Neutrophil (primary cell): ENCODE results near the gene ATP1B2.
"Not testable (repeated sequence)": the region's sequence is repeated elsewhere in the genome, so short reads cannot be mapped to it uniquely, and the experiment has no call there.

Experiments used
- H3K27ac ChIP-seq: fragments of 200-600 bp; sonication (generic); 2 replicates; pipeline ENCODE4 v1.5.1; 2016; ENCODE audit warnings: mild to moderate bottlenecking, moderate library complexity
- H3K27me3 ChIP-seq: fragments of 200-600 bp; sonication (generic); 2 replicates; pipeline ENCODE4 v1.6.0; 2016; ENCODE audit warnings: mild to moderate bottlenecking
- H3K36me3 ChIP-seq: fragments of 200-600 bp; sonication (generic); 2 replicates; pipeline ENCODE4 v1.5.1; 2017
- H3K4me1 ChIP-seq, 2 experiments: fragments of 200-600 bp in 1 of 2; sonication (generic) in 1 of 2; 1 replicate in 1 of 2; 2 replicates in 1 of 2; pipeline versions ENCODE4 v1.5.1 to v1.6.1; 2013 to 2016; ENCODE audit warnings: low read depth in 1 of 2, low read length in 1 of 2, mild to moderate bottlenecking in 1 of 2, moderate library complexity in 1 of 2; ENCODE audit not compliant: control insufficient read depth in 1 of 2, insufficient read depth in 1 of 2
- H3K4me3 ChIP-seq, 2 experiments: fragments of 200-600 bp in 1 of 2; sonication (generic) in 1 of 2; 1 replicate in 1 of 2; 2 replicates in 1 of 2; pipeline ENCODE4 v1.5.1; 2013 to 2016; ENCODE audit warnings: low read depth in 1 of 2, low read length in 1 of 2, mild to moderate bottlenecking in 1 of 2, moderate library complexity in 1 of 2
- H3K9me3 ChIP-seq: fragments of 200-600 bp; sonication (generic); 2 replicates; pipeline ENCODE4 v1.5.1; 2016
- TF ChIP-seq, protein P1 (sequence below): fragments of 200-600 bp; sonication (generic); IDR thresholded peaks from 2 replicates; pipeline ENCODE4 v1.5.1; 2016; ENCODE audit warnings: antibody characterized with exemption

ATP1B2 gene

DNA sequence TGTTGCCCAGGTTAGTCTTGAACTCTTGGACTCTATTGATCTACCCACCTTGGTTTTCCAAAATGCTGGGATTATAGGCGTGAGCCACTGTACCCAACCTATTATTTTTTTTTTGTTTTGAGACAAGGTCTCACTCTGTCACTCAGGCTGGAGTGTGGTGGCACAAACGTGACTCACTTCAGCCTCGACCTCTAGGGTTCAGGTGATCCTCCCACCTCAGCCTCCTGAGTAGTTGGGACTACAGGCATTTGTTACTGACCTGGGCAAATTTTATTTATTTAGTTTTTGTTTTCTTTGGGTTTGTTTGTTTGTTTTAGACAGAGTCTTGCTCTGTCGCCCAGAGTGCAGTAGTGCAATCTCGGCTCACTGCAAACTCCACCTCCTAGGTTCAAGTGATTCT lies 27.1 kb upstream of the ATP1B2 start:
- Histone ChIP-seq H3K4me1 (peaks cover 18 to 22% of the 10 kb centered on the region in 2 experiments), H3K36me3 (no peaks in the 10 kb centered on the region), H3K4me3 (no peak overlapping the region), H3K9me3 (no peaks in the 10 kb centered on the region), H3K27me3 (no peaks in the 10 kb centered on the region), H3K27ac (no peak overlapping the region)
- TF ChIP-seq, protein P1, sequence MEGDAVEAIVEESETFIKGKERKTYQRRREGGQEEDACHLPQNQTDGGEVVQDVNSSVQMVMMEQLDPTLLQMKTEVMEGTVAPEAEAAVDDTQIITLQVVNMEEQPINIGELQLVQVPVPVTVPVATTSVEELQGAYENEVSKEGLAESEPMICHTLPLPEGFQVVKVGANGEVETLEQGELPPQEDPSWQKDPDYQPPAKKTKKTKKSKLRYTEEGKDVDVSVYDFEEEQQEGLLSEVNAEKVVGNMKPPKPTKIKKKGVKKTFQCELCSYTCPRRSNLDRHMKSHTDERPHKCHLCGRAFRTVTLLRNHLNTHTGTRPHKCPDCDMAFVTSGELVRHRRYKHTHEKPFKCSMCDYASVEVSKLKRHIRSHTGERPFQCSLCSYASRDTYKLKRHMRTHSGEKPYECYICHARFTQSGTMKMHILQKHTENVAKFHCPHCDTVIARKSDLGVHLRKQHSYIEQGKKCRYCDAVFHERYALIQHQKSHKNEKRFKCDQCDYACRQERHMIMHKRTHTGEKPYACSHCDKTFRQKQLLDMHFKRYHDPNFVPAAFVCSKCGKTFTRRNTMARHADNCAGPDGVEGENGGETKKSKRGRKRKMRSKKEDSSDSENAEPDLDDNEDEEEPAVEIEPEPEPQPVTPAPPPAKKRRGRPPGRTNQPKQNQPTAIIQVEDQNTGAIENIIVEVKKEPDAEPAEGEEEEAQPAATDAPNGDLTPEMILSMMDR, result no peak

DNA sequence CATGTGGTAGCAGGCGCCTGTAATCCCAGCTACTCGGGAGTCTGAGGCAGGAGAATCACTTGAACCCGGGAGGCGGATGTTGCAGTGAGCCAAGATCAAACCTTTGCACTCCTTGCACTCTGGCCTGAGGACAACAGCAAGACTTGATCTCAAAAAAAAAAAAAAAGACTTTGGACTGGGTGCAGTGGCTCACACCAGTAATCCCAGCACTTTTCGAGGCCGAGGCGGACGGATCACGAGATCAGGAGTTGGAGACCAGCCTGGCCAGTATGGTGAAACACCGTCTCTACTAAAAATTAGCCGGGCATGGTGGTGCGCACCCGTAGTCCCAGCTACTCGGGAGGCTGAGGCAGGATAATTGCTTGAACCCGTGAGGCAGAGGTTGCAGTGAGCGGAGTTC lies 25.0 kb upstream of the ATP1B2 start:
- H3K27me3 ChIP-seq, H3K9me3 ChIP-seq, H3K36me3 ChIP-seq, H3K4me3 ChIP-seq: not testable (repeated sequence)
- Histone ChIP-seq H3K27ac (peak overlapping the region; percentile 78), H3K4me1 (peaks cover 18 to 22% of the 10 kb centered on the region in 2 experiments)

DNA sequence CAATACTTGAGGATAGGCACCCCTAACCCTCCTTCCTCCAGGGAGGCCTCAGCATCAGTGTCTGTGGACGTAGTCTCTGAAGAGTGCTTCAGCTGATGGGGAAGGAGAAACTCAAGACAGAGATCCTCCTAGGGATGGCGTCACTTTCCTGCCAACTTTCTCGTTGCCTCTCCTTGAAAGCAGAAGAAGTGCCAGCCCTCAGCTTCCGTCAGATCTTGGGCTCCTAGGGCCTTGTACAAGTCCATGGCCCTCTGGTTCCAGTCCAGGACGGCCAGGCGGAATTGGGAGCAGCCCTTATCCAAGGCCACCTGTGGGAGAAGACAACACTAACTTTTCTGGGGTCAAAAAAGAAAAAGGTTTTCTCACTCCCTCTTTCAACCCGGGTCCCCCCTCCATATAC lies 24.4 kb upstream of the ATP1B2 start:
- Histone ChIP-seq H3K27me3 (no peaks in the 10 kb centered on the region), H3K4me3 (peak overlapping the region; percentile 64 to 75), H3K4me1 (peaks cover 18 to 22% of the 10 kb centered on the region in 2 experiments), H3K9me3 (no peaks in the 10 kb centered on the region), H3K36me3 (no peaks in the 10 kb centered on the region), H3K27ac (peak overlapping the region; percentile 78)
- TF ChIP-seq, protein P1, result no peak

DNA sequence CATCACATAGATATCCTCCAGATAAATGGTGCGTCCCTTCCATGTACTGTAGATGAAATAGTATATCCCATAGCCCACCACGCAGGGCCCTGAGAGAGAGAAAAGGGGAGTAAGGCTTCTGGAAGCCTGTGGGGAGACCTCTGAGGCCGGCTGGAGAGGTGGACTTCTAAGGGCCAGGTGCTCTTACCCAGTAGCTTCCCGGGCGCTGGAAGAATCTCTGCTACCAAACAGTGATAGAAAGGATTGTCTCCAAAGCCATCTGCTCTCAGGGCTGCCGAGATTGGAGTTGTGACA lies 23.8 kb upstream of the ATP1B2 start:
- H3K27ac ChIP-seq, result peak overlapping the region; percentile 78
- TF ChIP-seq, protein P1, result no peak
- peaks cover 18 to 22% of the 10 kb centered on the region in 2 experiments for H3K4me1 ChIP-seq
- H3K9me3 ChIP-seq, result no peaks in the 10 kb centered on the region
- H3K4me3 ChIP-seq, result peak overlapping the region; percentile 64 to 75
- H3K36me3 ChIP-seq, result no peaks in the 10 kb centered on the region
- H3K27me3 ChIP-seq, result no peaks in the 10 kb centered on the region

DNA sequence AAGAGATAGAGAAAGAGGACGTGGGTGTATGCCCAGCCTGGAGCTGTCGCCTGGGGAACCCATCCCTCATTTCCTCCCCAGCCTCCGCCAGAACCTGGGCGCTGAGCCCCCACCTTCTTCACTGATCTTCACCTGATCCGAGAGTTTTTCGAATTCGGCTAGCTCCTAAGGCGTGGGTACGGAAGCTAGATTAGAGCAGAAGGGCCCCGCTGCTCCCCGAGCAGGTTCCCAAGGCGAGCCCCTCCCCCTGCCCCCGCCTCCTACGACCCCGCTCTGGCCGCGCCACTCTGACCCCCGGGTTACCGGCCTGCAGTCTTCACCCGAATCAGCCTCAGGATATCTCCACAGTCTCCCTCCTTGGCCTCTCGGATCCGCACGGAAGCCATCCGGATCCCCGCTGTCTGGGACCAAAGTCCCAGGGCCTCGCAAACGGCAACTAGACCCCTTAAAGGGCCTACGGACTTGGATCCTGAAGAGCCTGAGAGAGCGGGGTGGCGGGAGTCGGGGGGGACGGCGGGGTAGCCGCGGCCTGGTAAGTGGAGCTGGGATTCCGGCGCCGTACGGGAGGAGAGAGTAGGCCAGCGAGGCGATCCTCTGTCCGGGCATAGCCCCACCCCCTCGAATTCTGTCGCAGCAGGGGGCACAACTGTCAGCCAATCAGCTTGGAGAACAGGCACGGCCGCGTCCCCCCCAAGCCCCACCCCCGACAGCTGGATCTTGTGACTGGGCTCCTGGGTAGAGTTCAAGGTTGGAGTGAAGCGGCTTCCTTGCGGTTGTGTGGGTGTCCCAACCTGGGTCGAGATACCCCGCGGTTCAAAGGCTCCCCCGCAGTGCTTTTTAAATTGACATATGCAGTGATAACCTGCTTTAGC lies 23.2 kb upstream of the ATP1B2 start, which contains the start of gene SAT2:
SAT2 (minus strand) TSS at position 572 of the 872 bp plus-strand sequence; CDS start at position 386, 186 bp downstream.
- H3K4me3 ChIP-seq, result peak within 1 kb of the TSS; percentile 64 to 75
- no peaks in the 10 kb centered on the region for H3K36me3 ChIP-seq
- TF ChIP-seq, protein P1, result no peak
- no peaks in the 10 kb centered on the region for H3K27me3 ChIP-seq
- no peaks in the 10 kb centered on the region for H3K9me3 ChIP-seq
- peak within 1 kb of the TSS; percentile 78 for H3K27ac ChIP-seq
- H3K4me1 ChIP-seq, result peaks cover 18 to 22% of the 10 kb centered on the region in 2 experiments

DNA sequence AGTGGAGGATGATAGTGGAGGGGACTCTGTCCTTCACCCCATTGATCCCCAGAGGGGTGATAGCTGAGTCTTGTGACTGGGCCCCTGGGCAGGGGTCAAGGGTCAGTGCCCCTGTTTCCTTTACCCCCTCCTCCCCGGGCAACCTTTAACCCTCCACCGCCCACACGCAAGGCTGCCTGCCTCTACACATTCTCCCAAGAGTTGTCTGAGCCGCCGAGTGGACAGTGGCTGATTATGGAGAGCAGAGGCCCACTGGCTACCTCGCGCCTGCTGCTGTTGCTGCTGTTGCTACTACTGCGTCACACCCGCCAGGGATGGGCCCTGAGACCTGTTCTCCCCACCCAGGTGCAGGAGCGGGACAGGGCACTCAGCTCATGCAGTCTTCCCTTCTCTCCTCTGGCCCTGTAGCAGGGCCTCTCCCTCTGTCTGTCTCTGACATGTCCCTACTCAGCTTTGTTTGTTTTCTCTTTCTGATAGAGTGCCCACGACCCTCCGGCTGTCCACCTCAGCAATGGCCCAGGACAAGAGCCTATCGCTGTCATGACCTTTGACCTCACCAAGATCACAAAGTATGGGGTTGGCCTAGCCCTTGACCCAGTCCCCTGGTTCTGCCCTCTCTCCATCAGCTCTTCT lies 20.7 kb upstream of the ATP1B2 start, which contains the start of gene SHBG:
SHBG (plus strand) TSS at position 197 of the 633 bp plus-strand sequence; CDS start at position 235, 38 bp downstream.
- H3K9me3 ChIP-seq, result no peaks in the 10 kb centered on the region
- no peak within 1 kb of the TSS for H3K4me3 ChIP-seq
- peaks cover 18 to 22% of the 10 kb centered on the region in 2 experiments for H3K4me1 ChIP-seq
- peaks cover 10% of the 10 kb centered on the region for H3K27me3 ChIP-seq
- no peaks in the 10 kb centered on the region for H3K36me3 ChIP-seq
- no peak within 1 kb of the TSS for H3K27ac ChIP-seq
- TF ChIP-seq, protein P1, result no peak
